ENCODE measurements around the gene ATXN7L1.

GRCh38 chr7:105886776-105887175 is 10.4 kb upstream of the ATXN7L1 start:
- no peak for TF ChIP-seq ZNF274 (IDR thresholded peaks at IDR 0.05; ENCODE audit: low read depth, low read length)
- no peak for TF ChIP-seq SUZ12 (IDR thresholded peaks at IDR 0.05; ENCODE audit: extremely low read depth, insufficient read depth, insufficient read length)
- TF ChIP-seq YY1 (IDR thresholded peaks at IDR 0.05; ENCODE audit: insufficient read depth, insufficient read length) = no peak
